SKM-1 (cell line): Measurements from ENCODE around the gene COL4A2.
"Not testable (repeated sequence)": the region's sequence is repeated elsewhere in the genome, so short reads cannot be mapped to it uniquely, and the experiment has no call there.

Experiments used
- DNase-seq: peaks from one replicate; lab custom pipeline; 2025; ENCODE audit not compliant: unreplicated experiment; lab: John Stamatoyannopoulos, UW

Gene COL4A2

GRCh38 chr13:110306340-110306959, 634 bp upstream of the COL4A2 start:
- DNase-seq: no peak

GRCh38 chr13:110307767-110308655, 927 bp downstream of the COL4A2 start:
- no peak for DNase-seq

GRCh38 chr13:110308656-110309359, 1.7 kb downstream of the COL4A2 start:
- no peak for DNase-seq

GRCh38 chr13:110309661-110310524, 2.8 kb downstream of the COL4A2 start:
- DNase-seq: no peak

GRCh38 chr13:110310541-110311442, 3.7 kb downstream of the COL4A2 start:
- DNase-seq: no peak

GRCh38 chr13:110311443-110312338, 4.6 kb downstream of the COL4A2 start:
- DNase-seq: no peak

GRCh38 chr13:110312339-110313031, 5.4 kb downstream of the COL4A2 start:
- DNase-seq: no peak

GRCh38 chr13:110313261-110313660, 6.2 kb downstream of the COL4A2 start:
- DNase-seq: not testable (repeated sequence)

- not testable (repeated sequence) for DNase-seq
Measured at GRCh38 chr13:110313733-110314132, 6.6 kb downstream of the COL4A2 start.

GRCh38 chr13:110314516-110315245, 7.6 kb downstream of the COL4A2 start:
- no peak for DNase-seq

GRCh38 chr13:110316196-110316595, 9.1 kb downstream of the COL4A2 start:
- DNase-seq: no peak

- no peak for DNase-seq
Measured at GRCh38 chr13:110317093-110317492, 10.0 kb downstream of the COL4A2 start.

GRCh38 chr13:110317496-110318195, 10.6 kb downstream of the COL4A2 start:
- no peak for DNase-seq

GRCh38 chr13:110318920-110319319, 11.8 kb downstream of the COL4A2 start:
- DNase-seq: no peak

- no peak for DNase-seq
Measured at GRCh38 chr13:110319397-110319773, 12.3 kb downstream of the COL4A2 start.

GRCh38 chr13:110319774-110320509, 12.9 kb downstream of the COL4A2 start:
- DNase-seq: no peak
